GM10248 (cell line): ENCODE results near the gene RMP24.

Experiments used
- CTCF ChIA-PET: fragments of 300-600 bp; sonication (Branson Sonifier 250); formaldehyde crosslinking; extraction: SDS; loops from one replicate; lab custom pipeline; 2021; ENCODE audit warnings: antibody characterized with exemption; lab: Yijun Ruan, JAX
- POLR2A ChIA-PET: fragments of 350-650 bp; sonication (Branson Sonifier 250); formaldehyde crosslinking; extraction: SDS; loops from one replicate; lab custom pipeline; 2020; ENCODE audit warnings: antibody characterized with exemption; lab: Yijun Ruan, JAX
- DNase-seq: peaks from one replicate; pipeline ENCODE4 v3.0.0; 2012; ENCODE audit errors: extremely low spot score
- TF ChIP-seq, protein P1 (sequence below): IDR thresholded peaks from 2 replicates; pipeline ENCODE4 v1.5.1; 2012; ENCODE audit warnings: mild to moderate bottlenecking, low read depth; ENCODE audit errors: extremely low read depth, missing control alignments, control extremely low read depth

RMP24 gene

DNA sequence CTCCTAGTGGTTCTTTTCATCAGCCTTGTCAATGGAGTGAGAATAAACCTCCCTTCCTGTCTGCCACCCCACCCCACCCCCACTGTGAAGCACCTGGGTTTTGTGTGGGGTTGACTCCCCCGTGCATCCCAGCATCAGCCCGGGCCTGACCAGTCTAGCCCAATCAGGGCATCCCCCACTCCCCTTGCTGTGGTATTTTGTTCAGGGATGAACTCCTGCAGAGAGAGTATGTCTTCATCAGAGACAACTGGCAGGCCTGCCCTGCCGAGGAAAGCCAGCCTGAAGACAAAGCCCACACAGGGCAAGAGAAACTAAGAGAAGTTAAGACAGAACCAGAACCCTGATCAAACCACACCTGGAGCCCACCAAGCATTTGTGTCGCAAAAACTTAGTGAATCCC, 36.7 kb upstream of the RMP24 start:
- ChIA-PET POLR2A (no interaction called here), CTCF (no interaction called here)
- TF ChIP-seq, protein P1, sequence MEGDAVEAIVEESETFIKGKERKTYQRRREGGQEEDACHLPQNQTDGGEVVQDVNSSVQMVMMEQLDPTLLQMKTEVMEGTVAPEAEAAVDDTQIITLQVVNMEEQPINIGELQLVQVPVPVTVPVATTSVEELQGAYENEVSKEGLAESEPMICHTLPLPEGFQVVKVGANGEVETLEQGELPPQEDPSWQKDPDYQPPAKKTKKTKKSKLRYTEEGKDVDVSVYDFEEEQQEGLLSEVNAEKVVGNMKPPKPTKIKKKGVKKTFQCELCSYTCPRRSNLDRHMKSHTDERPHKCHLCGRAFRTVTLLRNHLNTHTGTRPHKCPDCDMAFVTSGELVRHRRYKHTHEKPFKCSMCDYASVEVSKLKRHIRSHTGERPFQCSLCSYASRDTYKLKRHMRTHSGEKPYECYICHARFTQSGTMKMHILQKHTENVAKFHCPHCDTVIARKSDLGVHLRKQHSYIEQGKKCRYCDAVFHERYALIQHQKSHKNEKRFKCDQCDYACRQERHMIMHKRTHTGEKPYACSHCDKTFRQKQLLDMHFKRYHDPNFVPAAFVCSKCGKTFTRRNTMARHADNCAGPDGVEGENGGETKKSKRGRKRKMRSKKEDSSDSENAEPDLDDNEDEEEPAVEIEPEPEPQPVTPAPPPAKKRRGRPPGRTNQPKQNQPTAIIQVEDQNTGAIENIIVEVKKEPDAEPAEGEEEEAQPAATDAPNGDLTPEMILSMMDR: no peak
- DNase-seq: no peak

DNA sequence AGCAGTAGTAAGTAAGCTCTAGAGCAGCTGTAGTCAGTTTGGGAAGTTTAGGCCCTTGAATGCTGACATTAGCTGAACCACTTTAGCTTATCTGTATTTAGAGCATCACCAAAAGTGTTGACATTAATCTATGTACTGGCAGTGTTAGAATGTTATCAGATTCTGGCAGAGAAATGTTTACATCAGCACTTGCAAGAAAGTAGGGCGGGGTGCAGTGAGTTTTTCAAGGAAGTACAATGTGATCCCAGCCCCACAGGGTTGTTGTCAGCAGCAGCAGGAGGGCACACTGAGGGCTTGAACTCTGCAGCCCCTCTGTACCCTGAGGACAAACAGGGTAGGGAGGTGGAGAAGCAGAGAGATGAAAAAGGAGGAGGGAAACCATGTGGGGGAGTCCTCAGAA, 35.5 kb upstream of the RMP24 start:
- CTCF ChIA-PET: interaction anchor here (2.3 to 3.2 kb wide), 4 partner anchors 11 to 180 kb away, joined by 6 to 26 read pairs (median 10); partner anchors contain the start of gene RMP24
- POLR2A ChIA-PET: no interaction called here
- TF ChIP-seq, protein P1: no peak
- no peak for DNase-seq

DNA sequence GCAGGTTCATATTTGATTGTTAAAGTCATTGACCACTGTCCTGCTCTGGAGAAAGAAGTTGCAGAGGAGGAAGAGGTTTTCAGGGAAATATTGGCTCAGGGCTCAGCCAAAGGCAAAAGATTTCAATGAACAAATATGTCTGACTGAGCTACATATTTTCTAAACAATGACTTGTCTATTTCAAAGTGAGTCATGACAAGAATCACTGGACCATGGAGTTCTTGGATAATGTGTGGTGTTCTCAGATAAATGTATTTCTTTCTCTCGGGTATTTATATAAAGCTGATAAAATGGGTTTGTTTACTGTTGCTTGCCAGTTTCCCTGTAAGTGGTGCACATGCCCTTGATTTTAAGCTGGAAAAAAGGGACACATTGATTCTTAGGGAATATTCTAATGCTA, 34.3 kb upstream of the RMP24 start:
- no peak for DNase-seq
- TF ChIP-seq, protein P1: no peak
- ChIA-PET POLR2A (no interaction called here), CTCF (interaction anchor here (1.0 to 3.2 kb wide), 7 partner anchors 9 to 551 kb away, joined by 3 to 26 read pairs (median 6); partner anchors contain the start of gene RMP24)

DNA sequence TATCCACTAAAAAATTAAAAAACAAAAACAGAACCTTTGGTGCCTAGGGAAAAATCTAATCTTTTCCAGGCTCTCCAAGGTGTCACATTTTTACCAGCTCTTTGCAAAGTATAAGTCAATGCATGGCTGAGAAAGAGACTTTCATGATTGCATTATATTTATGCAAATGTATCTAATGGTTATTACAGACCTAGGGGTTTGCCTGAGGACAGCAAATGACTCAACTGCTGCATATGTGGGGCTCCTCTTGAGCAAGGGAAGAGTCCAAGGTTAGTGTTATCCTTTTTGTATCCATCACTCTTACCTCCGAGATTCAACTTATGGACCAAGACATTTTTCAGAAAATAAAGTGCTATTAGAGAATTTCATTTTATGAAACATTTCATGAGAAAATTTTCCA, 33.9 kb upstream of the RMP24 start:
- ChIA-PET POLR2A (no interaction called here), CTCF (interaction anchor here (1.0 to 3.2 kb wide), 7 partner anchors 9 to 552 kb away, joined by 3 to 26 read pairs (median 6); partner anchors contain the start of gene RMP24)
- no peak for DNase-seq
- TF ChIP-seq, protein P1: no peak

DNA sequence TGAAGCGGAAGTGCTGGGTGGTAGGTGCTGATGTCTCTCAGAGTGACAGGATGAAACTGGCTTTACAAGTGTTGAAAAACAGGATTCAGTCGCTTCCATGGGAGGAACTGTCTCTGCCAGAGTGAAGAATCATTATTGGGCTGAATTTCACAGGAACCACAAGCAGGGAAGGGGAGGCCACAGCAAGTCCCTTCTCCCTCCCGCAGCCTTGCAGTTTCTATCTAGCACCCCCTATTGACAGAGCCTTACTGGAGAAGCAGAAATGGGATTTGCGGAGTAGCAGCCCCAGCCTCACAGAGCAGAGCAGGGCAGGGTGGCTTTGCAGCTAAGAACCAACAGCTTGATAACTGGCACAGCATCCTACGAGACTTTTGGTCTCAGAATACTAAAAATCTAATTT, 33.3 kb upstream of the RMP24 start:
- TF ChIP-seq, protein P1: peak; percentile 22
- ChIA-PET POLR2A (no interaction called here), CTCF (interaction anchor here (2.8 to 3.2 kb wide), 3 partner anchors 8 to 183 kb away, joined by 9 to 26 read pairs (median 12); no protein-coding TSS in a partner anchor)
- no peak for DNase-seq

DNA sequence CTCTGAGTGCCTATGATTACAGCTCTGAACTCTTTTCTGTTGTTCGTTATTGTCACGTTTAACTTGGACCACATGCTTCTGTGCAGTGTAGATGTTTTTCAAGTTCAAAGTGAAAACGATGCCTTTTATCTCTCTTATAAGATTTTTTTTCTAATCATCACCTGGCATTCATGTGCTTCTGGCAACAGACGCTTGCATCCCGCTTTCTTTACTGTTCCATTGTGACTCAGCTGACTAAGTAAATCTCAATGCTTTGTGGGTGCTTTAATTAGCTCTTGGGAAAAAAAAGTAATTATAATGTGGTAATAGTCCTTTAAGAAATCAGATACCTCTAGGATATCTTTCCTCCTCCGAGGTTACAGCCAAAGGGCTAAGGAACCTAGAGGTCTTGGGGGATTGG, 31.2 kb upstream of the RMP24 start:
- no peak for DNase-seq
- ChIA-PET POLR2A (no interaction called here), CTCF (interaction anchor here (1.7 to 2.5 kb wide), 2 partner anchors 9 to 208 kb away, joined by 3 to 25 read pairs; no protein-coding TSS in a partner anchor)
- TF ChIP-seq, protein P1: no peak
